Cardiac muscle cell (in vitro differentiated cells and primary cell): ENCODE results near the gene S100A16. TPM values are rescaled to one million over a fixed set of nuclear protein-coding genes. Genes with fewer than 3 reads are reported as not detected.
A peak's percentile ranks its signal among the peaks of the same experiment; 100 is the strongest.

ENCODE experiments used
- DNase-seq, 2 donors: peaks; one replicate each; pipeline versions ENCODE4 v3.0.0 to v3.0.0-alpha.2; 2010 to 2017; ENCODE audit warnings: low read depth in 1 of 2, low spot score in 1 of 2
- H3K27ac ChIP-seq: fragments of 200-600 bp; sonication (generic); 2 replicates; pipeline ENCODE4 v1.5.1; 2016
- H3K27me3 ChIP-seq: fragments of 200-600 bp; sonication (generic); 2 replicates; pipeline ENCODE4 v1.6.0; 2016; ENCODE audit warnings: control low read depth
- H3K36me3 ChIP-seq: fragments of 200-600 bp; sonication (generic); 2 replicates; pipeline ENCODE4 v1.5.1; 2016; ENCODE audit warnings: control low read depth
- H3K4me1 ChIP-seq: fragments of 200-600 bp; sonication (generic); 2 replicates; pipeline ENCODE4 v1.8.1; 2017; ENCODE audit warnings: low read depth, mild to moderate bottlenecking, mixed run types
- H3K4me3 ChIP-seq: fragments of 200-600 bp; sonication (generic); 2 replicates; pipeline ENCODE4 v1.5.1; 2016; ENCODE audit warnings: mild to moderate bottlenecking
- H3K9me3 ChIP-seq: fragments of 200-600 bp; sonication (generic); 2 replicates; pipeline ENCODE4 v1.5.1; 2017; ENCODE audit warnings: low read depth, mild to moderate bottlenecking, control low read depth
- polyA plus RNA-seq: library from polyadenylated mRNA; unstranded; fragments of >200 nt; fragmentation: Nextera tagmentation; extraction: Ambion mirVana; gene quantifications from 2 replicates; pipeline ENCODE4 v1.2.1, GENCODE V29; 2016
- total RNA-seq: library from RNA; depleted of rRNA; stranded (reverse); fragments of >200 nt; gene quantifications from 2 replicates; pipeline ENCODE4 v1.2.3, GENCODE V29; 2016
- TF ChIP-seq, protein P1 (sequence below): IDR thresholded peaks from 2 replicates; pipeline ENCODE4 v1.5.1; 2012; ENCODE audit warnings: low read depth, mild to moderate bottlenecking, low read length

S100A16 gene
- total and polyA plus RNA-seq, 2 experiments from 2014 or later, result 59.7 to 110 TPM

DNA sequence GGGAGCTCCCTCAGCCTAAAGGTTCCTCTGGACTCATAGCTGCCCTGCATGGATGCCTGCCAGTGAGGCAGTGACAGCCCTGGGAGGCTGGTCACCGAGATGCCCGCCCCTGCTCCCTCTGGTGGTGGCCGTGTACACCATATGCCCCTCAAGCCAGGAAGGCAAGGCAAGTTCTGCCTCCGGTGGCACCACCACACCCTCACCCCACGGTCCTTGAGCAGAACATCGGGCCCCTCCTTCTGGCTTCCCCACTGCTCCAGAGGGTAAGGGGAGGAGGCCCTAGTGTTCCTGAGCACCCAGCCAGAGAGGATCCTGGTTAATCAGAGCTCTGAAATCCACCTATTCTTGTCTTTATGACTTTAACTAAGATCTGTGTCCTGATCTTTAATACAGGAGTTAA is 4.7 kb upstream of the S100A16 start:
- H3K4me1 ChIP-seq, result peaks cover 5% of the 10 kb centered on the region
- no peaks in the 10 kb centered on the region for H3K27me3 ChIP-seq
- no peak overlapping the region for H3K27ac ChIP-seq
- no peak overlapping the region for H3K4me3 ChIP-seq
- TF ChIP-seq, protein P1, sequence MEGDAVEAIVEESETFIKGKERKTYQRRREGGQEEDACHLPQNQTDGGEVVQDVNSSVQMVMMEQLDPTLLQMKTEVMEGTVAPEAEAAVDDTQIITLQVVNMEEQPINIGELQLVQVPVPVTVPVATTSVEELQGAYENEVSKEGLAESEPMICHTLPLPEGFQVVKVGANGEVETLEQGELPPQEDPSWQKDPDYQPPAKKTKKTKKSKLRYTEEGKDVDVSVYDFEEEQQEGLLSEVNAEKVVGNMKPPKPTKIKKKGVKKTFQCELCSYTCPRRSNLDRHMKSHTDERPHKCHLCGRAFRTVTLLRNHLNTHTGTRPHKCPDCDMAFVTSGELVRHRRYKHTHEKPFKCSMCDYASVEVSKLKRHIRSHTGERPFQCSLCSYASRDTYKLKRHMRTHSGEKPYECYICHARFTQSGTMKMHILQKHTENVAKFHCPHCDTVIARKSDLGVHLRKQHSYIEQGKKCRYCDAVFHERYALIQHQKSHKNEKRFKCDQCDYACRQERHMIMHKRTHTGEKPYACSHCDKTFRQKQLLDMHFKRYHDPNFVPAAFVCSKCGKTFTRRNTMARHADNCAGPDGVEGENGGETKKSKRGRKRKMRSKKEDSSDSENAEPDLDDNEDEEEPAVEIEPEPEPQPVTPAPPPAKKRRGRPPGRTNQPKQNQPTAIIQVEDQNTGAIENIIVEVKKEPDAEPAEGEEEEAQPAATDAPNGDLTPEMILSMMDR, result no peak
- no peaks in the 10 kb centered on the region for H3K36me3 ChIP-seq
- no peak for DNase-seq
- no peaks in the 10 kb centered on the region for H3K9me3 ChIP-seq

DNA sequence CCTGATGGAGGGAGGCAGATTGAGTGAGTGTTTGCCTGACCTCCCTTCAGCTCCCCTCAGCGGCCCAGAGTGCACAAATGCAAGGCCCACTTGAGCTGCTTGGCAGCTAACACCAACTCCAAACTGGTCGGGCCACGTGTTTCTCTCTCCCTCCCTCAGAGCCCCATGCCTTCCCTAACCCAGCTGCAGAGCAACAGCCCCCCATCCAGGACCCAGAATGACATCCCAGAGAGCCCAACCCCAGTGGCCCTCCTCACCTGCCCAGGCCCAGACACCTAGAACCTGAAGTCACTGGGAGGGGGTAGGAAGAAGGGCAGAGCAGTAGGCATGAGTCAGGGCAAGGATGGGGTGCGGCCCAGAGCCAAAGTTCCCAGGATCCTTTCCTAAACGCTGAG is 4.0 kb upstream of the S100A16 start:
- TF ChIP-seq, protein P1, result no peak
- no peaks in the 10 kb centered on the region for H3K9me3 ChIP-seq
- H3K27ac ChIP-seq, result no peak overlapping the region
- no peaks in the 10 kb centered on the region for H3K36me3 ChIP-seq
- H3K4me3 ChIP-seq, result no peak overlapping the region
- H3K27me3 ChIP-seq, result no peaks in the 10 kb centered on the region
- peak in 1 of 2 donors; percentile 40 for DNase-seq
- H3K4me1 ChIP-seq, result peaks cover 13% of the 10 kb centered on the region

DNA sequence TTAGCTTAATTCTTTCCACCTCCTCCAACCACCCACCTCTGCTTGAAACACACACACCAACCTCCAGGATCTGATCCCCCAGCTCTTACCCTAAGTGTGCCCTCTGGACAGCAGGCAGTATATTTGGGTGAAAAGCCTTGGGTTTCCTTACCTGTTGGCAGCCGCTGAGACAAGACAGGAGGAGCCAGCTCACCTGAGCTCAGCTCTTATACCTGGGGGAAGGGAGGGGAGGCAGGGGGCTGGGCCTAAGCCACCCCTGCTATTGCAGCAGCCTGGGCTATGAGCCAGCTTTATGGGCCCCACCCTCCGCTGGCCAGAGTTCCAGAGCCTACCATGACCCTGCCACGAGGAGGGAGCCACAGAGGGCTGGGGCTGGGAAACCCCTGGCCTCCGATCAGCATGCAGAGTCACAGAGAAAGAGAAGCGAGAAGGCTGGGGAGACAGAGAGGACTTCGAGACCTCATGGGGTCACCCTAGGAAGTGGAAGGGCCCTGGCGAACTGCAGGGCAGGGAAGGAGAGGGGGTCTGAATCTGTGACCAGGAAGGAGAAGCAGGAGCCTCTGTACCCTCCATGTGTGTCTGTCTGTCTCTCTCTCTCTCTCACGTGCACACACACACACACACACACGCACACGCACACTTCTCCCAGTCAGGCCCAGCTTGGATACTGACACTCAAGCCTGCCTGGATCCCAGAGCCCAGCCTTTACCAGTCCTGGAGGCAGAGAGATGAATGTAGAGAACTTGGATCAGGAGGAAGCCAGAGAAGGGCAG is 3.4 kb upstream of the S100A16 start, which contains the start of gene S100A14:
TSS of gene S100A14 (minus strand) at position 182 of the 773 bp plus-strand sequence. CDS start 467 bp downstream, outside the sequence.
- DNase-seq, result no peak
- Histone ChIP-seq H3K27me3 (no peaks in the 10 kb centered on the region), H3K9me3 (no peaks in the 10 kb centered on the region), H3K4me3 (no peak within 1 kb of the TSS), H3K27ac (no peak within 1 kb of the TSS), H3K36me3 (no peaks in the 10 kb centered on the region), H3K4me1 (peaks cover 13% of the 10 kb centered on the region)
- TF ChIP-seq, protein P1, result no peak

DNA sequence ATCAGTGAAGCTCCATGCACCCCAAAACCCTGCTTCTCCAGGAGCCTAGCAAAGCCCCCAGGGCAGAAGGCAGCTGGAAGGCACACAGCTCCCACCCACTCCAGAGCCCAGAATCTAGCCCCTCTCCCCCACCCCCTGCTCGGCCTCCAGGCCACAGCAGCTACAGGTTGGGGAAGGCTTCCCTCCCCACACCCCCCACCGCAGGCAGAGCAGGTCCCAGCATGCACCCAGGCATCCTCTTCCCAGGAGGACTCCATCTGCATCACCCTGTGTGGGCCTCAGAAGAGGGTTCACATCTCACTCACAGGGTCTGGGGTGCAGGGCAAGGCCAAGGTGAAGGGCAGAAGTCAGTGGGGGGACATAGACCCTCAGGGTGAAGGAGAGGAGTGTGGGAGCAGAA is 2.5 kb upstream of the S100A16 start:
- no peak overlapping the region for H3K4me3 ChIP-seq
- H3K9me3 ChIP-seq, result no peaks in the 10 kb centered on the region
- TF ChIP-seq, protein P1, result no peak
- no peak for DNase-seq
- no peak overlapping the region for H3K27ac ChIP-seq
- H3K4me1 ChIP-seq, result peaks cover 16% of the 10 kb centered on the region
- no peaks in the 10 kb centered on the region for H3K36me3 ChIP-seq
- no peaks in the 10 kb centered on the region for H3K27me3 ChIP-seq

DNA sequence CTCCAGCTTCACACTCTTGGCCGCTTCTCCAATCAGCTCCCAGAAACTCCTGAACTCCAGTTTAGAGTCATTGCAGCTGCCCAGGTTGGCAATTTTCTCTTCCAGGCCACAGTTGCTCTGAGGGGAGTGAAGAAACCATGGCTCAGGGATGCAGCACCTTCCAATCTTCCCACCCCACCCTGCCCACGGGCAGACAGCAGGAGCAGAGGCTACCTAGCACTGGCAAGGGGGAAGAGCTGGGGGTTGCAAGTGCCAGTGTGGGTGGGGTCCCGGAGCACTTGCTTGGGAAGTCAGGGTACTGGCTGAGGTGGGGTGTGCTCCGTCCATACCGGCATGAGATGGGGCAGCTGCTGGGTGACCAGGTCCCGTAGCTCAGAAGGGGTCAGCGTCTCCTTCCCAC is 2.0 kb upstream of the S100A16 start:
- Histone ChIP-seq H3K4me1 (peaks cover 21% of the 10 kb centered on the region), H3K36me3 (no peaks in the 10 kb centered on the region), H3K4me3 (no peak overlapping the region), H3K9me3 (no peaks in the 10 kb centered on the region), H3K27me3 (no peaks in the 10 kb centered on the region), H3K27ac (no peak overlapping the region)
- DNase-seq, result no peak
- TF ChIP-seq, protein P1, result no peak
